Measurements from ENCODE around the gene PRKCZ. TPM values are rescaled to one million over a fixed set of nuclear protein-coding genes. Genes with fewer than 3 reads are reported as not detected.
A peak's percentile ranks its signal among the peaks of the same experiment; 100 is the strongest.

PRKCZ gene
- total and polyA plus RNA-seq, 4 experiments from 2014 or later: 13.5 to 40.7 (median 23.0) TPM

GRCh38 chr1:2166695-2167094 lies 116.5 kb downstream of the PRKCZ start:
- Histone ChIP-seq H3K4me3 (ENCODE audit: low read length in 2 of 2) (no peak overlapping the region), H3K36me3 (ENCODE audit: insufficient read depth, low read length) (no peaks in the 10 kb centered on the region), H3K27me3 (ENCODE audit: insufficient read depth, low read length) (no peaks in the 10 kb centered on the region), H3K27ac (ENCODE audit: low read depth, low read length) (no peak overlapping the region), H3K9me3 (ENCODE audit: control insufficient read depth in 1 of 2, low read length in 2 of 2) (no peaks in the 10 kb centered on the region), H3K4me1 (ENCODE audit: insufficient read depth, low read length) (no peaks in the 10 kb centered on the region)
- Mint-ChIP-seq H3K9me3 (no peaks in the 10 kb centered on the region), H3K27me3 (no peaks in the 10 kb centered on the region), H3K4me3 (no peak overlapping the region), H3K27ac (no peak overlapping the region), H3K36me3 (peaks cover 17 to 19% of the 10 kb centered on the region in 2 donors), H3K4me1 (no peaks in the 10 kb centered on the region)
- ChIA-PET POLR2A (ENCODE audit: partially characterized antibody) (no interaction called here), CTCF (ENCODE audit: partially characterized antibody) (no interaction called here)
- intact Hi-C loops (cut with micrococcal nuclease): no loop called here
- DNase-seq: peak in 1 of 5 donors; percentile 13

GRCh38 chr1:2168090-2168489 lies 117.9 kb downstream of the PRKCZ start:
- Histone ChIP-seq H3K36me3 (ENCODE audit: insufficient read depth, low read length) (no peaks in the 10 kb centered on the region), H3K27me3 (ENCODE audit: insufficient read depth, low read length) (no peaks in the 10 kb centered on the region), H3K27ac (ENCODE audit: low read depth, low read length) (no peak overlapping the region), H3K9me3 (ENCODE audit: control insufficient read depth in 1 of 2, low read length in 2 of 2) (no peaks in the 10 kb centered on the region), H3K4me3 (ENCODE audit: low read length in 2 of 2) (no peak overlapping the region), H3K4me1 (ENCODE audit: insufficient read depth, low read length) (no peaks in the 10 kb centered on the region)
- POLR2A ChIA-PET (ENCODE audit: partially characterized antibody): no interaction called here
- Mint-ChIP-seq H3K27me3 (no peaks in the 10 kb centered on the region), H3K4me3 (no peak overlapping the region), H3K9me3 (no peaks in the 10 kb centered on the region), H3K36me3 (peaks cover 16 to 20% of the 10 kb centered on the region in 2 donors), H3K4me1 (peaks cover 0 to 4% (median under 1%) of the 10 kb centered on the region in 4 donors), H3K27ac (no peak overlapping the region)
- DNase-seq: no peak
- intact Hi-C loops (cut with micrococcal nuclease): no loop called here
- CTCF ChIA-PET (ENCODE audit: partially characterized antibody): no interaction called here

GRCh38 chr1:2168535-2168934 lies 118.3 kb downstream of the PRKCZ start:
- Histone ChIP-seq H3K27me3 (ENCODE audit: insufficient read depth, low read length) (no peaks in the 10 kb centered on the region), H3K9me3 (ENCODE audit: control insufficient read depth in 1 of 2, low read length in 2 of 2) (no peaks in the 10 kb centered on the region), H3K36me3 (ENCODE audit: insufficient read depth, low read length) (no peaks in the 10 kb centered on the region), H3K4me3 (ENCODE audit: low read length in 2 of 2) (no peak overlapping the region), H3K27ac (ENCODE audit: low read depth, low read length) (no peak overlapping the region), H3K4me1 (ENCODE audit: insufficient read depth, low read length) (no peaks in the 10 kb centered on the region)
- no peaks in the 10 kb centered on the region for H3K9me3 Mint-ChIP-seq
- no peak overlapping the region for H3K27ac Mint-ChIP-seq
- CTCF ChIA-PET (ENCODE audit: partially characterized antibody): no interaction called here
- H3K27me3 Mint-ChIP-seq: no peaks in the 10 kb centered on the region
- H3K4me1 Mint-ChIP-seq: peaks cover 0 to 8% (median under 1%) of the 10 kb centered on the region in 4 donors
- intact Hi-C loops (cut with micrococcal nuclease): no loop called here
- H3K36me3 Mint-ChIP-seq: peaks cover 14 to 20% of the 10 kb centered on the region in 2 donors
- POLR2A ChIA-PET (ENCODE audit: partially characterized antibody): no interaction called here
- no peak for DNase-seq
- no peak overlapping the region for H3K4me3 Mint-ChIP-seq

- H3K36me3 Mint-ChIP-seq: peaks cover 14 to 20% of the 10 kb centered on the region in 2 donors
Observed at GRCh38 chr1:2169200-2169836, 119.1 kb downstream of the PRKCZ start.

GRCh38 chr1:2170211-2170610 lies 120.0 kb downstream of the PRKCZ start:
- no peaks in the 10 kb centered on the region for H3K9me3 ChIP-seq (ENCODE audit: control insufficient read depth in 1 of 2, low read length in 2 of 2)
- H3K36me3 ChIP-seq (ENCODE audit: insufficient read depth, low read length): no peaks in the 10 kb centered on the region
- Mint-ChIP-seq H3K9me3 (no peaks in the 10 kb centered on the region), H3K4me3 (no peak overlapping the region), H3K27ac (peak overlapping the region in 1 of 7 donors; percentile 39), H3K27me3 (no peaks in the 10 kb centered on the region), H3K4me1 (peaks cover 0 to 21% (median 3%) of the 10 kb centered on the region in 4 donors), H3K36me3 (peaks cover 8 to 19% of the 10 kb centered on the region in 2 donors)
- ChIA-PET CTCF (ENCODE audit: partially characterized antibody) (no interaction called here), POLR2A (ENCODE audit: partially characterized antibody) (no interaction called here)
- H3K4me1 ChIP-seq (ENCODE audit: insufficient read depth, low read length): peaks cover 8% of the 10 kb centered on the region
- H3K4me3 ChIP-seq (ENCODE audit: low read length in 2 of 2): no peak overlapping the region
- H3K27ac ChIP-seq (ENCODE audit: low read depth, low read length): no peak overlapping the region
- no peak for DNase-seq
- intact Hi-C loops (cut with micrococcal nuclease): no loop called here
- no peaks in the 10 kb centered on the region for H3K27me3 ChIP-seq (ENCODE audit: insufficient read depth, low read length)

More at GRCh38 chr1:2169200-2169836, 119.1 kb downstream of the PRKCZ start:
- Mint-ChIP-seq H3K27ac (no peak overlapping the region), H3K4me1 (peaks cover 0 to 13% (median 2%) of the 10 kb centered on the region in 4 donors), H3K4me3 (no peak overlapping the region), H3K9me3 (no peaks in the 10 kb centered on the region), H3K27me3 (no peaks in the 10 kb centered on the region)
- no peak overlapping the region for H3K4me3 ChIP-seq (ENCODE audit: low read length in 2 of 2)
- ChIA-PET CTCF (ENCODE audit: partially characterized antibody) (no interaction called here), POLR2A (ENCODE audit: partially characterized antibody) (no interaction called here)
- intact Hi-C loops (cut with micrococcal nuclease): no loop called here
- no peaks in the 10 kb centered on the region for H3K36me3 ChIP-seq (ENCODE audit: insufficient read depth, low read length)
- no peaks in the 10 kb centered on the region for H3K9me3 ChIP-seq (ENCODE audit: control insufficient read depth in 1 of 2, low read length in 2 of 2)
- no peak overlapping the region for H3K27ac ChIP-seq (ENCODE audit: low read depth, low read length)
- peaks cover 5% of the 10 kb centered on the region for H3K4me1 ChIP-seq (ENCODE audit: insufficient read depth, low read length)
- H3K27me3 ChIP-seq (ENCODE audit: insufficient read depth, low read length): no peaks in the 10 kb centered on the region
- no peak for DNase-seq

GRCh38 chr1:2172012-2172411 lies 121.8 kb downstream of the PRKCZ start:
- H3K27ac Mint-ChIP-seq: peak overlapping the region in 1 of 7 donors; percentile 59
- Histone ChIP-seq H3K4me3 (ENCODE audit: low read length in 2 of 2) (no peak overlapping the region), H3K27me3 (ENCODE audit: insufficient read depth, low read length) (no peaks in the 10 kb centered on the region), H3K36me3 (ENCODE audit: insufficient read depth, low read length) (no peaks in the 10 kb centered on the region), H3K4me1 (ENCODE audit: insufficient read depth, low read length) (peaks cover 8% of the 10 kb centered on the region), H3K9me3 (ENCODE audit: control insufficient read depth in 1 of 2, low read length in 2 of 2) (no peaks in the 10 kb centered on the region), H3K27ac (ENCODE audit: low read depth, low read length) (no peak overlapping the region)
- H3K36me3 Mint-ChIP-seq: peaks cover 8 to 23% of the 10 kb centered on the region in 2 donors
- intact Hi-C loops (cut with micrococcal nuclease): no loop called here
- H3K9me3 Mint-ChIP-seq: no peaks in the 10 kb centered on the region
- DNase-seq: no peak
- CTCF ChIA-PET (ENCODE audit: partially characterized antibody): interaction anchor here (1.0 kb wide), 1 partner anchor 17 kb away, joined by 3 read pairs; no protein-coding TSS in a partner anchor
- peaks cover 0 to 27% (median 3%) of the 10 kb centered on the region in 4 donors for H3K4me1 Mint-ChIP-seq
- POLR2A ChIA-PET (ENCODE audit: partially characterized antibody): no interaction called here
- no peak overlapping the region for H3K4me3 Mint-ChIP-seq
- H3K27me3 Mint-ChIP-seq: no peaks in the 10 kb centered on the region

- no peak overlapping the region for H3K4me3 ChIP-seq (ENCODE audit: low read length in 2 of 2)
- Mint-ChIP-seq H3K4me1 (peaks cover 0 to 27% (median 3%) of the 10 kb centered on the region in 4 donors), H3K27ac (peak overlapping the region in 1 of 7 donors; percentile 40), H3K27me3 (no peaks in the 10 kb centered on the region), H3K36me3 (peaks cover 8 to 26% of the 10 kb centered on the region in 2 donors), H3K9me3 (no peaks in the 10 kb centered on the region), H3K4me3 (peak overlapping the region in 1 of 8 donors; percentile 71)
- no peaks in the 10 kb centered on the region for H3K9me3 ChIP-seq (ENCODE audit: control insufficient read depth in 1 of 2, low read length in 2 of 2)
- POLR2A ChIA-PET (ENCODE audit: partially characterized antibody): no interaction called here
- no peak overlapping the region for H3K27ac ChIP-seq (ENCODE audit: low read depth, low read length)
- peaks cover 8% of the 10 kb centered on the region for H3K4me1 ChIP-seq (ENCODE audit: insufficient read depth, low read length)
- H3K27me3 ChIP-seq (ENCODE audit: insufficient read depth, low read length): no peaks in the 10 kb centered on the region
- intact Hi-C loops (cut with micrococcal nuclease): no loop called here
- CTCF ChIA-PET (ENCODE audit: partially characterized antibody): interaction anchor here (3.0 kb wide), 1 partner anchor 23 kb away, joined by 18 read pairs; the partner anchor contains the start of gene FAAP20
- H3K36me3 ChIP-seq (ENCODE audit: insufficient read depth, low read length): no peaks in the 10 kb centered on the region
- DNase-seq: no peak
Observed at GRCh38 chr1:2172551-2173146, 122.4 kb downstream of the PRKCZ start.

All from CD4-positive, alpha-beta memory T cell (primary cell).